ENCODE results near the gene BRAP.

Gene BRAP

GRCh38 chr12:111598637-111599452 is 86.9 kb downstream of the BRAP start, which contains the start of gene ATXN2:
Gene ATXN2, minus strand, starts transcription at chr12:111599315. Its CDS starts 281 bp downstream, at chr12:111599034.
- ChIA-PET POLR2A (interaction anchor here (0.8 to 1.0 kb wide), 3 partner anchors 9 to 33 kb away, joined by 3 read pairs; no protein-coding TSS in a partner anchor), CTCF (no interaction called here)
- peak within 1 kb of the TSS; percentile 99 for H3K27ac ChIP-seq (ENCODE audit: extremely low read depth, low read depth, low read length)
- H3K9me3 ChIP-seq (ENCODE audit: control insufficient read depth, insufficient read depth, low read depth, low read length) = no peaks in the 10 kb centered on the region
- H3K4me3 ChIP-seq (ENCODE audit: low read depth, low read length) = peak within 1 kb of the TSS; percentile 98
- TF ChIP-seq ZBTB44 (tag by site-specific recombination; IDR thresholded peaks at IDR 0.05) = peak; percentile 99
- no peak for TF ChIP-seq ZNF324 (tag by site-specific recombination; IDR thresholded peaks at IDR 0.05)
- TF ChIP-seq ZNF10 (tag by site-specific recombination; IDR thresholded peaks at IDR 0.05) = no peak
- TF ChIP-seq ZBTB26 (tag by site-specific recombination; optimal IDR thresholded peaks at IDR 0.05) = peak; percentile 62
- 0 out of 2 replicates have a peak, but pooled peaks have one; percentile 17 for TF ChIP-seq MEIS1 (CRISPR knock-in tag; IDR thresholded peaks at IDR 0.05; ENCODE audit: borderline replicate concordance)
- no peak for TF ChIP-seq ZNF184 (tag by site-specific recombination; IDR thresholded peaks at IDR 0.05)
- TF ChIP-seq ZNF335 (tag by site-specific recombination; conservative IDR thresholded peaks at IDR 0.05) = no peak
- no peak for TF ChIP-seq ZNF558 (tag by site-specific recombination; IDR thresholded peaks at IDR 0.05)
- TF ChIP-seq OSR2 (tag by site-specific recombination; IDR thresholded peaks at IDR 0.05) = peak; percentile 80; the same call in 1 of the 2 replicates
- TF ChIP-seq ZNF274 (IDR thresholded peaks at IDR 0.05; ENCODE audit: low read length) = no peak
- TF ChIP-seq ZNF274 (tag by site-specific recombination; IDR thresholded peaks at IDR 0.05; ENCODE audit: borderline replicate concordance) = no peak
- no peak for TF ChIP-seq ZNF19 (tag by site-specific recombination; IDR thresholded peaks at IDR 0.05; ENCODE audit: low read depth)
- no peak for TF ChIP-seq ZNF280C (tag by site-specific recombination; IDR thresholded peaks at IDR 0.05)
- TF ChIP-seq ZNF133 (tag by site-specific recombination; IDR thresholded peaks at IDR 0.05) = no peak
- no peak for TF ChIP-seq ZNF518A (tag by site-specific recombination; conservative IDR thresholded peaks at IDR 0.05; ENCODE audit: low read depth)
- no peak for TF ChIP-seq ZSCAN5A (tag by site-specific recombination; IDR thresholded peaks at IDR 0.05)
- TF ChIP-seq ZNF521 (tag by site-specific recombination; IDR thresholded peaks at IDR 0.05) = no peak
- no peak for TF ChIP-seq ZNF391 (tag by site-specific recombination; IDR thresholded peaks at IDR 0.05; ENCODE audit: borderline replicate concordance, low read depth)
- TF ChIP-seq ZNF37A (tag by site-specific recombination; IDR thresholded peaks at IDR 0.05) = no peak
- TF ChIP-seq ZNF155 (tag by site-specific recombination; IDR thresholded peaks at IDR 0.05) = no peak
- no peak for TF ChIP-seq ZNF157 (tag by site-specific recombination; IDR thresholded peaks at IDR 0.05)
- TF ChIP-seq KLF7 (tag by site-specific recombination; IDR thresholded peaks at IDR 0.05; ENCODE audit: borderline replicate concordance) = no peak
- no peaks in the 10 kb centered on the region; a peak in 1 of 3 replicates for H3K36me3 ChIP-seq (ENCODE audit: control insufficient read depth in 2 of 2, insufficient read depth in 1 of 2, low read length in 2 of 2)
- peaks cover 15% of the 10 kb centered on the region; the same call in 1 of the 2 replicates for H3K4me1 ChIP-seq (ENCODE audit: control insufficient read depth, insufficient read depth, low read length)
